ENCODE measurements around the gene RANBP1.
A peak's percentile ranks its signal among the peaks of the same experiment; 100 is the strongest.
"Not testable (repeated sequence)": the region's sequence is repeated elsewhere in the genome, so short reads cannot be mapped to it uniquely, and the experiment has no call there.

Gene RANBP1

DNA sequence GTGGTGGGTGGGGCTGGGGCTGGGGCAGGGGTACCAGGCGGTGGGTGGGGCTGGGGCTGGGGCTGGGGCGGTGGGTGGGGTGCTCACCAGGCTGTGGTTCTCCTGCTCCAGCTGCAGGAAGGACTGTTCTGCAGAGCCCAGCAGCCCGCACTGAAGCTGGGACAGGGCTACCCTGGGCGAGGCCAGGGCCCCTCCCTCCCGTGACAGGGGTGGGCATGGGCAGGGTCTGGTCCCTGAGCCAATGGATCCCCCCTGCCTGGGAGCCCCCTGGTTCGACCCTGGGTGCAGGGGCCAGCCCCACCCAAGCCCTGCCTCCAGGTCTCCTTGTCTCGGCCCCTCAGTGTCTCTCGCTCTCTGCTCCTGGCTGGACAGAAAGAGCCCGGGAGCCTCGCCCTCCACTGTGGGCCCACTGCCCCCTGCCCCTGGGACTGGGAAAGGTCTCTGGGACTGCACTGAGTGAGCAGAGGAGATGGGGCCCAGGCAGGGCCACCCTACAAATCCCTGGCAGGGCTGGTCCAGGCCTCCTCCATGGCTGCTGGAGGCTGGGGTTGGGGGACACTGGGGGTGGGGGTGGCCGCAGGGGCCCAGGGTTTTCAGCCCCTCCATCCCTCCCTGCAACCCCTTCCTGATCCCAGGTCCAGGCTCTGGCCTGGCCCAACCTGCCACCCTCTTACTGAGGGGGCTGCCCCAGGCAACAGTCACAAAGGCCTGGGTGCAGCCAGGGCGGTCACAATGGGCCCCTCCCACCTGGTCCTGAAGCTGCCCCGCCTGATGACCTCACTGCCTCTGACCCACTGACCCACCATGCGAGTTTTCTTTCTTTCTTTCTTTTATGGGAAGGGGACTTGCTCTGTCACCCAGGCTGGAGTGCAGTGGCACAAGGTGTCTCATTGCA is 34.7 kb downstream of the RANBP1 start, which contains the start of gene CCDC188:
Gene CCDC188 (minus strand): TSS at position 675 of the 895 bp plus-strand sequence. CDS start 69 bp downstream, at position 606.
- no peak for DNase-seq (ENCODE audit: low read depth in 2 of 2)

DNA sequence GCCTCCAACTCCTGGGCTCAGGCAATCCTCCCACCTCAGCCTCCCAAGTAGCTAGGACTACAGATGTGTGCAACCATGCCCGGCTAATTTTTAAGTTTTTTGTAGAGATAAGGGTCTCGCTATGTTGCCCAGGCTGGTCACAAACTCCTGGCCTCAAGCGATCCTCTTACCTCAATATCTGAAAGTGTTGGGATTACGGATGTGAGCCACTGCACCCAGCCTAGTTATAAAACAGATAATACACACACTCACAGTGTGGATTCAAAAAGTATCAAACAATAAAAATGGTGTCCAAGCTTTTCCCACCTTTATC is 35.3 kb downstream of the RANBP1 start:
- no peak for DNase-seq (ENCODE audit: low read depth in 2 of 2)

DNA sequence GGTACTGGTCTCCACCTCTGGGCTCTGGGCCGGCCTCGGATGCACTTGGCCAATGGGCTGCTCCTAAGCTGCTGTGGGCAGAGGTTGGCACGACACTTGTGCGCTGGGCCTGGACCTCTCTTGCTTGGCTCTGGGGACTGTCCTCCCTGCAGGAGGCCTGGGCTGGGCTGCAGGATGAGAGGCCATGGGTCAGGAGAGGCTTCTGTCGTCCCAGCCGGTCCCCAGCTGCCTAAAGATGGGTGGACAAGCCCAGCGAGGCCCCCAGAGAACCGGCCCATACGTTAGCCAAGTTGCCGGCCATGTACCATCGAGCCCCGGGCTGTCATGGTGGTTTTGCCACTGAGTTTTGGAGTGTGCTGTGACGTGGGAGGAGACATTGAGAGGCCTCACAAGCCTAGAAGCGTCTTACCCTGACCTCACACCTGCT is 36.6 kb downstream of the RANBP1 start:
- no peak for DNase-seq (ENCODE audit: low read depth in 2 of 2)

DNA sequence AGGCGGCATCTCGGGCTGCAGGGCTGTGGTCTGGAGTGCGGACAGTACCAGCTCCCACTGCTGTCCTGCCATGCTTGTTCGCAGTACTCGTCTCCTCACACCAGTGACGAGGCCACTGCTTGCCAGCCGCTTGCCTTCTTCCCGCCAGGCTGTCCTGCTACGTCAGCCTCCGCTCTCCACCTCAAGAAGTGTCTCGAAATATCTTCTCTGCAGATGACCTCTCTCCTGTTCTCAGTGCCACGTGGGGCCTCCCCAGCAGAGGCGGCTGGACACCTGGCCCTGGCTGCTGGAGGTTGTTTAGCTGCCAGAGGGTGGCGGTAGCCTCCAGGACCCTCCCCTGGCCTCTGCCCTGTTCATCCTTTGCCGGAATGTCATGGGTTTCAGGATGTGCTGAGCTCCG is 38.0 kb downstream of the RANBP1 start:
- DNase-seq (ENCODE audit: low read depth in 2 of 2) = no peak

DNA sequence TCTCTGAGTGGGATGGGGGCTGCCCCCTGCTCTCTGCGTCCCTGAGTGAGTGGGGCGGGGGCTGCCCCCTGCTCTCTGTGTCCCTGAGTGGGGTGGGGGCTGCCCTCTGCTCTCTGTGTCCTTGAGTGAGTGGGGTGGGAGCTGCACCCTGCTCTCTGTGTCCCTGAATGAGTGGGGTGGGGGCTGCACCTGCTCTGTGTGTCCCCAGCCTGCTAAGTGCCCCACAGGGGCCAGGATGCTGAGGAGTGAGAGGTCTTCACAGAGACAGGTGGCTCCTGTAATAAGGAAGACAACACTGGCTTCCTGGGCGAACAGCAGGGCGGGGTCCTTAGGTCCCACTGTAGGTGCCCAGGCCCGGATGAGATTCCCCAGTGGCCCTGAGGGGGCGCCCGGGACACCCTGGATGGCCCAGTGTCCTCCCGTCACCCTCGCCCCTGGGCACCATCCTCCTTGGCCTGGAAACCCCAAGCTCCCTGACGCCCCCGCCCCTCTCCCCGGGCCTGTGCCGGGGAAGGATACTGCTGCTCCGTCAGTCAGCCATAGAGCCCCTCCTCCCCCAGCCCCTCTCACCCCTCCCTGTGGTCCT is 38.8 kb downstream of the RANBP1 start:
- DNase-seq (ENCODE audit: low read depth in 2 of 2) = no peak

DNA sequence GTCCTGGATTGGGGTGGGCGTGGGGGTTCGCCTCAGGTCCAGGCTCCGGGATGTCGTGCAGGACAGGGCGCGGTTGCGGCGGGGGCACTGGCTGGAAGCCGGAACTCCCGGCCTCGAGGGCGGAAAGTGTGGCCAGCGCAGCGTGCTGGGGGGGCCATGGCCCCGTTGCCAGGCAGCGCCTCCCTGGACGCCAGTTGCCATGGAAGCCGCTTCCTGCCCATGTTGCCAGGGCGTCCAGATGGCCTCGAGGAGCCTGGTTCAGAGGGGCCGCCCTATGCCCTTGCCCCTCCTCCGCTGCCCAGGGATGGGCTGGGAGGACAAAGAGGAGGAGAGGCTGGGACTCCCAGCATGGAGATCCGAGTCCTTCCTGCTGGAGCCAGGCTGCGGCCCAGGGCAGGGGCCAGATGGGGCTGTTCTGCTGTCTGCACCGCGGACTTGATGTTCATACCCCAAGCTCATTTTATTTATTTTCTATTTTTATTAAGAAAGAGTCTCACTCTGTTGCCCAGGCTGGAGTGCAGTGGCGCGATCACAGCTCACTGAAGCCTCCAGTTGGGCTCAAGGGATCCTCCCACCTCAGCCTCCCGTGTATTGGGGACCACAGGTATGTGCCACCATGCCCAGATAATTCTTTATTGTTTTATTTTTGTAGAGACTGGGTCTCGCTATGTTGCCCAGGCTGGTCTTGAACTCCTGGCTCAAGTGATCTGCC is 39.6 kb downstream of the RANBP1 start:
- no peak for DNase-seq (ENCODE audit: low read depth in 2 of 2)

DNA sequence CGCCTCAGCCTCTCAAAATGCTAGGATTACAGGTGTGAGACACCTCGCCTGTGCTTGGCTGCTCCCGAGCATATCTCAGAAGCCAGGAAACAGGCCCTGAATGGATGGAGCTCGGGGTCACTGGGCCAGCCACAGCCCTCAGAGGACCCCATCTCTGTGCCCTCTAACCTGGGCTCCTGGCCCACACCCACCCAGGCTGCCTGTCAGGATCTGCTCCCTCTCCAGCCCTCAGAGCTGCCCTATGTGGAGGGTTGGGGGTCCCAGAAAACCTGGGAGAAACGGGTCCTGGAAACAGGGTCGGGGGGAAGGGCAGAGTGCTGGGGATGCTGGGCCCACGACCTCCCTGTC is 40.1 kb downstream of the RANBP1 start:
- no peak for DNase-seq (ENCODE audit: low read depth in 2 of 2)

DNA sequence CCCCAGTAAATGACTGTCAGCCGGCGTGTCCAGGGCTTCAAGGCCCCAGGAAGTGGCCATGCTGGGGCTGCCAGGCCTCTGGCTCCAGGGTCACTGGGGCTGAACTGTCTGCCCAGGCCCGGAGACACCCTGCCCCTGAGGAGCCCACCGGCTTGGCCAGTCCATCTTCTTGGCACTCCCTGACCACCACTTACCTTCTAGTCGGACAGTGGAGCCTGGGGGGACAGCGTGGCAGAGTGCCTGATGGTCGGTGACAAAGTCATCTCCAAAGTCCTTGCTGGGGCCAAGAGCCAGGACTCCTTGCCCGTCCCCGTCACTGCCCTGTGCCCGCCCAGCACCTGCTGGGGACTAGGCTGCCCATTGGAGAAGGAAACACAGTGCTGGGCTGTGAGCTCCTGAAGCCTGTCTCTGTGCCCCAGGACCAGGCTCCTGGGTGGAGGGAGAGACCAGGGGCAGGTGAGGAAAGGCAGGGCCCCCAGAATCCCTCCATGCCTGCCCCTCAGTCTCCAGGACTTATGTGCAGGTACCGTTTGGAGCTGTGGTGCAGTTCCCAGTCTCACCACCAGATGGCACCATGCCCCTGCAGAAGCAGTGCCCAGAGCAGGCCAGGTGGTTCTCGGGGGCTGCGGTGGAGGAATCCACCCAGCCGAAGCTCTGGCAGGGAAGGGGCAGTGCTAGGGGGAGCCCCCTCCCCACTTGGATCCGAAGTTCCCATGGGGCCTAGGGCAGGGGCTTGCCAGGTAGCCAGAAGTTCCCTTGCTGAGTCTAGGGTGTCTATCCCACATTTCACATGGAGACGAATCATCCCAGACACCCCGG is 40.9 kb downstream of the RANBP1 start:
- DNase-seq (ENCODE audit: low read depth in 2 of 2) = peak; percentile 85 to 96

DNA sequence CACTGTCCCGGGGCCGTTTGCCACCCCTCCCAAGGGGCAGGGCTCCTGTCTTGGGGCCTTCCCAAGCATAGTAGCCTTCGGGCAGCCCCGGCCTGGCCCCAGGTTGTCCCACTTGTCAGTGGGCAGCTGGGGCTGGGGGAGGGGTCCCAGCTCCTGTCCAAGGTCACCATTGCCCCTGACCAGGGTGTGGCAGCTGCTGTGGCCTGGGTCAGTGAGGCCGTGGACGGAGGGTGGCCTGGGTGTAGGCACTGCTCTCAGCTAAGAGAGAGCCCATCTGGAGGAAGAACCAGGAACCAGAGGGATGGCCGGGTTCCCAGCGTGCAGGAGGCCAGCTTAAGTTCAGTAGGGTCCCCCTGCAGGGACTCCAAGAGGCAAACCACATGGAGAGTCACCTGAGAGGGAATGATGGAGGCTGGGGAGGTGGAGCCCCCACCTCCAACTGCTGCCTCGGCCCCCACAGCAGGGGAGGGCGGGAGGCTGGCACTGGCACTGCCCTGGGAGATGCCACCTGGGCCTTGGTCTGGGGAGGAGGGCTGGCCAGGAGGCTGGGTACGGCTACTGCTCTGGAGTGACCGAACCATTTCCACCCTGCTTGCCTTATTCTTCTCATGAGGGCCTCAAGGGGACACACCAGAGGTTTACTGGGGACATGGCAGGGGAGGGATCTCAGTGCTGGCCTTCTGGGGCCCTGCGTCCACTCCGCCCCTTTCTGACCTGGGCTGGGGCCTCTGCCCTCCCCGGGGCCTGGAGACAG is 41.7 kb downstream of the RANBP1 start:
- DNase-seq (ENCODE audit: low read depth in 2 of 2) = no peak

DNA sequence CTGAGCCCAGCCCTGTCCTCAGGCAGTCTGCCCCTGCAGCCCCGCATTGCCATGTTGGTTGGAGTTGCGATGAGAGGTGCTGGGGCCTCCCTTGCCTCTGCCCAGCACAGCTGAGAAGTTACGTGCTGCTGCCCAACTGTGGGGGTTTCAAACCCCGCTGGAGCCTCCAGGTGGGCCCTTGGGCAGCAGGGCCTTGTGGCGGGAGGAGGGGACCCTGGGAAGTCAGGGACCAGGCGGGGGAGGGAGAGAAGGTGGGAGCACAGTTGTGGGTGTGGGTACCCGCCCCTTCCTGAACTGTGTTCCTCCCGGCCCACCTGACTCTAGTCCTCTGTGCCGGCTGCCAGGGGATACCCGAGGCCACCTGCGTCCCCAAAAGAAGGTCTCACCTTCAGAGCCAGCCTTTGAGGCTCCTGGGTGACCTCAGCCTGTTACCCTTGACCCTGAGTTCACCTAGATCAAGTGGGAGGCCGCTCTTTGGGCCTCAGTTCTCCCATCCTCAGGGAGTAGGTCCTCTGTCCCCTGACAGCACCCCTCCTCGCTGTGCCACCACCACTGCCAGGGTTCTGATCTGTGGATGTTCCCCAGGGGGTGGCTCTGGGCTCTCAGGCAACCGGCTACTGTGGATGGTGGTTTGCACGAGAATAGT is 42.6 kb downstream of the RANBP1 start:
- no peak for DNase-seq (ENCODE audit: low read depth in 2 of 2)

DNA sequence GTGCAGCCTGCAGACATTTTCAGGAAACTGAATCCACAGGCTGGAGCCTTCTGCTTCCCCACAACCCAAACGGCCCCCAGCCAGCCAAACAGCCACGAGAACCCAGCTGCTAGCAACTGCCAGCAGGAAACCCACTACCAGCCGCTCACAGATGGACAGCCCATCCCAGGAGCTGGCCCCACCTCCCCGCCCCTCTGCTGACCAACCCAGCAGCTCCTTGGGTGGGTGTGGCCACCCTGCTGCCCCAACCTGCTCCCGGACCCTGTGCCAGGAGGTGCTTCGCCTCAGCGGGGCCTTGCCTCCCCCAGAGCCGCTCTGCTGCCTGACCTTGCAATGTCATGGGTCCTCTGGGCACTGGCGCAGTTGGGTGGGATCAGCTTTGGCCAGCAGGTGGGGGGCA is 43.2 kb downstream of the RANBP1 start:
- DNase-seq (ENCODE audit: low read depth in 2 of 2) = no peak

DNA sequence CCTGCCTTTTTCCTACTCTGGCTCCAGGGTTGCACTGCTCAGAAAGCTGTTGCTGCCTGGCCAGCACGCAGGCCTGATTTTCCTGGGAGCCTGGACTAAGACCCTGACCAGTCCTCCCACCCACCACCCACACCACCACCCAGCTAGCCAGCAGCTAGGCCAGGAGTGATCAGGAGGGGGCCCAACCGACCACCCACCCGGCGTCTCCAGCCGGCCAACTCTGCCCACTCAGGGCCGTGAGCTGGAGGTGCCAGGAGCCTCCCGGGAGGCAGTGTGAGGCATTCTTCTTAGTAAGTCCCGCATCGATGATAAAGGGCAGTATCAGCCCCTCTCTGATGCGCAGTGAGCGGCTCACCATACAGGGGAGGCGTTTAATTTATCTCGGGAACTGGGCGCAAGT is 43.6 kb downstream of the RANBP1 start:
- not testable (repeated sequence) for DNase-seq (ENCODE audit: low read depth in 2 of 2)

DNA sequence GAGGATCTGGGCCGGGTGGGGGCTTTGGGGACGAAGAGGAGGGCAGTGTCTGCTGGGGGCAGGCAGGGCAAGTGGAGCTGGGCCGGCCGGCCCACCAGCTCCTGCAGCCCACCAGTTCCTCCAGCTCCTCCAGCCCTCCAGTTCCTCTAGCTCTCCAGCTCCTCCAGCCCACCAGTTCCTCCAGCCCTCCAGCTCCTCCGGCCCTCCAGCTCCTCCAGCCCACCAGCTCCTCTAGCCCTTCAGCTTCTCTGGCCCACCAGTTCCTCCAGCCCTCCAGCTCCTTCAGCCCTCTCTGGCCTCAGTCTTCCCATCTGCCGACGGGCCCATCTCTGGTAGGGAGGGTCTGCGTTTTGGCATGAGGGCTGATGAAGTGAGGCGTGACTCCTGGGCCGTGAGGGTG is 44.1 kb downstream of the RANBP1 start:
- DNase-seq (ENCODE audit: low read depth in 2 of 2) = no peak

DNA sequence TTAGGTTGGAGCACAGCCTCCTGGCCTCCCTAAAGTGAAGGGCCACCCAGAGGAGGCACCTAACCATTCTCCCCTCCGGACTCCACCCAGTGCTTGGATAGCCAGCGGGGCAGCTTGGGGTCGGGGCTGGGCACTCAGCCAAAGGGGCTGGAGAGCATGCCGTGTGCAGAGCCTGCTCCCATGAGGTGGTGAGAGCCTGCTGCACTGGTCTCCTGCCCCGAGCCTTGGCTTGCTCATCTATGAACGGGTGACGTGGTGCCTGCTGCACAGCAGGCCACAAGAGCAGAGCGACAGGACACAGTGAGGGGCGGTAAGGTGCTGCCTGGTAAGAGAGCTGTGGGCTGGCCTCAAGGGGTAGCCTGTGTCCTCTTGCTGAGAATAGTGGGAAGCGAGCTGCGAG is 49.0 kb downstream of the RANBP1 start:
- no peak for DNase-seq (ENCODE audit: low read depth in 2 of 2)

DNA sequence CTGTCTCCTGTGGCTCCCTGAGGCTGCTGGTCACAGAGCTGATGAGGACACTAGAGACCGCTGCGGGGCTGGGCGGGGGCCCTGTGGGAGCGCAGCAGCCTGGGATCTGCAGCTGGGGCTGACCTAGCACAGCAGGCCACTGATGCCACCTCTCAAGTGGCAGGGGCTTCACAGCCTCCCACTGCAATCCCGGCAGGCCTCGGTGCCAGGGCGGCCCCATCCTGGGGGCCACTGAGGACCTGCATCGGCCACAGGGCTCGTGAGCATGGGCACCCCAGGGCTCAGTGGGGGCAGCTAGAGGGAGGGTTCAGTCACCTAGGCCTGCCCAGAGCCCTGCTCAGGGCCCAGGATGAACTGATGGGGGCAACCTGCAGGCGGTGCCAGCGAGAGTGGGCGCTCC is 49.5 kb downstream of the RANBP1 start:
- DNase-seq (ENCODE audit: low read depth in 2 of 2) = no peak

DNA sequence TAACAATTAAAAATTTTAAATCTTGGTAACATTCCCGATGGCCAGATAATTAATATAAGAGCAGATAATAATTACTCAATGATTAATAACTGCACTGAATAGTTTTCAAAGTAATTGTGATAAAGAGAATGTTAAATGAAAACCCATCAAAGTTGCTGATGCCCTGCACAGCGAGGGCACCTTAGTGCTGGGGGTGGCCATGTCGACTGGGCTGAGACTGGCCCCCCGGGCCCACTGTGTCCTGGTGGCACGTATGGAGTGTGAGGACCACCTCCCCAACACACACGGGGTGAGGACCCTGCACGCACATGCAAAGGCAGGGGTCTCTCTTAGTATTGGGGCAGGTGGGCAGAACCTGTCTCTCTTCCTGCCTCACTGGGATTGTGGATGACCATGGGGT is 50.0 kb downstream of the RANBP1 start:
- no peak for DNase-seq (ENCODE audit: low read depth in 2 of 2)

DNA sequence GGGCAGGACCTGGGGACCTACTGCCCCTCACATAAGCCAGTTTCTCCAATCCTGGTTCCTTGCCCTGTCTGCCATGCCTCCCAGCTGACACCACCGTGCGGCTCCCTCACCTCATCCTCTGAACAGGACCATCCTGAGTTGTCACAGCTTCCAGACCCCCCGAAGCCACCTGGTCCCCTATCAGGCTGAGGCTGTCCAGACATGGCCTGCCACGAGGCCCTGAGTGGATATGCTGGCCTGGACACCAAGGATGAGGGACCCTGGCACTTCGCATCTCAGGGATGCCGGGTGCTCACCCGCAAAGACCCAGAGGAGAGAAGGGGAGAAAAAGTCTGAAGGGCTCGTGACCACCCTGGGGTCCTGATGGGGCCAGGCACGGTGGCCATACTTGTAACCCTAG is 50.8 kb downstream of the RANBP1 start:
- no peak for DNase-seq (ENCODE audit: low read depth in 2 of 2)

DNA sequence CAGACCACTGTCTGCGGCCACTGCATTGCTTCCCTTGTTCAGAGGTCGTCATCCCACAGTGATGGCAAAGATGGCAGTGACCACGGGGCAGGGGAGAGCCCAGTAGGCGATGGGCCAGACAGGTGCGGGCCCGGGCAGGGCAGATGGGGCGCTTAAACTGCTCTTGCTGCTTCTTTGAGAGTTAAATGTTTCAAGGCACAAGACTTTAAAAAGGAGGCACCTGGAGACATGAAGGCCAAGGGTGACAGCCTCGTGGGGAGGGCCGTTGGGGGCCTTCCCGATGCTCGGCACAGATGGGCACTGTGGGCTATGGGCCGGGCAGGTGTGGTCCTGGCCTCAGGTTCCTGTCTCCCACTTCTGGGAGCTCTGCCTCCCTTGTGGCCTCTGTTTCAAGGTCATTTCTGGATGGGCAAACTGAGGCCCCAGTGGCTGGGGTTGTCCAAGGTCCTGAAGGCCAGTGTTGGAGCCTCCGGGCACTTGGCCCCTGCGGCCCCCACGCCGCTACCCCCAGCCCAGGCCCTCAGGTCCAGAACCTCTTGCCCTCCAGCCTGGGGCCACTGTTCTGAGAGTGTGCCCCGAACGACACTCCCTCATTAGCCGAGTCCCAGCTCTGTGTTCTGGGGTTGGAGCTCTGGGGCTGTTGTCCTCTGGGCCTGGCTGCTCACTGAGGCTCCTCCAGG is 51.9 kb downstream of the RANBP1 start:
- DNase-seq (ENCODE audit: low read depth in 2 of 2) = no peak

DNA sequence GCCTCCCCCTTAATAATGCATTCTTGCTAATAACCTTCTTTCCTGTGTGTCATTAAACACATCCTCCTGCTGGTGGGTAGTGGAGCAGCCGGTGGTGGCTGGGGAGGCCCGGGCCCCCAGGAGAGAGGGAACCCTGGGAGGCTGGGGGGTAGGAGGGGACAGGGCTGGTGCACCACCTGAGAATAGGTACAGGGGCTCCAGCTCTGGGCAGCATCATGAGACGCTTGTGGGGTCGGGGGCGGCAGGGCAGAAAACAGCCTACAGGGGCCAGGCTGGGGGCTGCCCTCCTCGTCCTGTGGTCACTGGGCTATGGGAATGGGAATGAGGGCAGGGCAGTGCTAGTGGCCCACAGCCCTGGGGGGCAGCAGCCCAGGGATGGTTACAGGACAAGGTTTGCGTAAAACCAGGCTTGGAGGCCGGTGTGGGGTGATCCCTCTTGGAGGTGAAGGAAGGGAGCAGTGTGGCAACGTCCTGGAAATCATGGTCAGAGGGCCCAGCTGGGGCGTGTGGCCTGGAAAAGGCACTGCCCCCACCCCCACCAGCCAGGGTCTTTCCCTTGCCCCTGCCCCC is 53.4 kb downstream of the RANBP1 start:
- no peak for DNase-seq (ENCODE audit: low read depth in 2 of 2)

DNA sequence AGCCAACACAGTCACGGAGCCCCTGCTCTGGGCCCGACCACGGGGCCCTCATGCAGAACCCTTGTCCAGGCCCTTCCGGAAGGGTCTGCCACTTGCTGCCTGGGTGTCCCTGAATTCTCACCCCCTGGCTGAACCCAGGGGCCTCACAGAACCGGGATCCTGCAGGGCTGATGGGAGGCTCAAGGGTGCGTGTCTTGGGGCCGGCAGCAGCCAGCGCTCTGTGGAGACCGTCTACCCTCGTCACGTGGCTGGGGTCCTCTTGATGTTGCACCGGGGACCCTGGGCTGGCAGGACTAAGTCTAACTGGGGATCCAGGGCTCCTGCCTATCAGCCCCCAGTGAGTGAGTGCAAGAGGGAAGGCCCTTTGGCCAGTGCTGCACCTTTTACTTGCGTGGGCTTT is 54.3 kb downstream of the RANBP1 start:
- DNase-seq (ENCODE audit: low read depth in 2 of 2) = no peak

Measured in stimulated activated CD8-positive, alpha-beta memory T cell treated with anti-CD3 and anti-CD28 coated beads, Interleukin-7, amount 100 ng/mL, for 1 hour (primary cell).